ENCODE results near the gene SCRN3. TPM values are rescaled to one million over a fixed set of nuclear protein-coding genes. Genes with fewer than 3 reads are reported as not detected.
A peak's percentile ranks its signal among the peaks of the same experiment; 100 is the strongest.

SCRN3 gene
- total and polyA plus RNA-seq, 2 experiments from 2014 or later = 19.9 to 31.4 TPM

- no peak overlapping the region for H3K4me3 ChIP-seq
- H3K36me3 ChIP-seq (replicated peaks; ENCODE audit: insufficient read depth, low read depth) = no peaks in the 10 kb centered on the region
- H3K27me3 ChIP-seq = no peaks in the 10 kb centered on the region
- H2AFZ ChIP-seq = no peak overlapping the region
- no peaks in the 10 kb centered on the region for H3K9me2 ChIP-seq (replicated peaks; ENCODE audit: insufficient read depth)
- no peaks in the 10 kb centered on the region for H4K20me1 ChIP-seq (ENCODE audit: insufficient read depth, poor library complexity, severe bottlenecking)
- no peak overlapping the region for H3K4me2 ChIP-seq
- peaks cover 22% of the 10 kb centered on the region for H3K4me1 ChIP-seq (ENCODE audit: insufficient read depth)
- DNase-seq (ENCODE audit: low spot score) = no peak
- H3K9me3 ChIP-seq (ENCODE audit: low read depth) = no peaks in the 10 kb centered on the region
- no peak overlapping the region for H3K27ac ChIP-seq
- no peak for TF ChIP-seq EZH2phosphoT487 (IDR thresholded peaks at IDR 0.05; ENCODE audit: low read depth, severe bottlenecking, unreplicated experiment)
- TF ChIP-seq CTCF (IDR thresholded peaks at IDR 0.05; ENCODE audit: poor library complexity) = no peak
- no peak for TF ChIP-seq EZH2 (IDR thresholded peaks at IDR 0.05; ENCODE audit: borderline replicate concordance)
- peaks cover 70% of the 10 kb centered on the region for H3K79me2 ChIP-seq
Measured at GRCh38 chr2:174392706-174393105, 2.8 kb upstream of the SCRN3 start.

- H3K4me1 ChIP-seq (ENCODE audit: insufficient read depth) = peaks cover 18% of the 10 kb centered on the region
- peak overlapping the region; percentile 84 for H3K4me2 ChIP-seq
- TF ChIP-seq EZH2phosphoT487 (IDR thresholded peaks at IDR 0.05; ENCODE audit: low read depth, severe bottlenecking, unreplicated experiment) = no peak
- no peak for TF ChIP-seq EZH2 (IDR thresholded peaks at IDR 0.05; ENCODE audit: borderline replicate concordance)
- TF ChIP-seq CTCF (IDR thresholded peaks at IDR 0.05; ENCODE audit: poor library complexity) = no peak
- 10% methylated on average over 27 of the region's 27 CpGs for WGBS (ENCODE audit: low lambda C conversion rate, missing lambda C conversion rate)
- H3K36me3 ChIP-seq (replicated peaks; ENCODE audit: insufficient read depth, low read depth) = no peaks in the 10 kb centered on the region
- DNase-seq (ENCODE audit: low spot score) = peak; percentile 50
- H3K27me3 ChIP-seq = no peaks in the 10 kb centered on the region
- no peaks in the 10 kb centered on the region for H3K9me3 ChIP-seq (ENCODE audit: low read depth)
- H3K9me2 ChIP-seq (replicated peaks; ENCODE audit: insufficient read depth) = no peaks in the 10 kb centered on the region
- peaks cover 42% of the 10 kb centered on the region for H3K79me2 ChIP-seq
- H3K4me3 ChIP-seq = peak overlapping the region; percentile 78
- no peaks in the 10 kb centered on the region for H4K20me1 ChIP-seq (ENCODE audit: insufficient read depth, poor library complexity, severe bottlenecking)
- peak overlapping the region; percentile 84 for H2AFZ ChIP-seq
- H3K27ac ChIP-seq = peak overlapping the region; percentile 94
Measured at GRCh38 chr2:174395969-174396630, 570 bp downstream of the SCRN3 start.

- Histone ChIP-seq H3K27me3 (no peaks in the 10 kb centered on the region), H3K4me2 (no peak overlapping the region), H3K9me2 (replicated peaks; ENCODE audit: insufficient read depth) (no peaks in the 10 kb centered on the region), H4K20me1 (ENCODE audit: insufficient read depth, poor library complexity, severe bottlenecking) (no peaks in the 10 kb centered on the region), H3K4me1 (ENCODE audit: insufficient read depth) (peaks cover 18% of the 10 kb centered on the region), H3K4me3 (no peak overlapping the region), H3K27ac (no peak overlapping the region), H2AFZ (no peak overlapping the region), H3K79me2 (peaks cover 25% of the 10 kb centered on the region), H3K9me3 (ENCODE audit: low read depth) (no peaks in the 10 kb centered on the region), H3K36me3 (replicated peaks; ENCODE audit: insufficient read depth, low read depth) (no peaks in the 10 kb centered on the region)
- WGBS (ENCODE audit: low lambda C conversion rate, missing lambda C conversion rate) = 83% methylated on average over 3 of the region's 3 CpGs
- no peak for TF ChIP-seq EZH2phosphoT487 (IDR thresholded peaks at IDR 0.05; ENCODE audit: low read depth, severe bottlenecking, unreplicated experiment)
- TF ChIP-seq EZH2 (IDR thresholded peaks at IDR 0.05; ENCODE audit: borderline replicate concordance) = no peak
- TF ChIP-seq CTCF (IDR thresholded peaks at IDR 0.05; ENCODE audit: poor library complexity) = no peak
- DNase-seq (ENCODE audit: low spot score) = no peak
Measured at GRCh38 chr2:174397773-174398172, 2.2 kb downstream of the SCRN3 start.

Measured in hepatocyte (in vitro differentiated cells).